ENCODE data around the gene CLDN18. TPM values are rescaled to one million over a fixed set of nuclear protein-coding genes. Genes with fewer than 3 reads are reported as not detected.

Gene CLDN18
- 0.29 TPM for total RNA-seq

DNA sequence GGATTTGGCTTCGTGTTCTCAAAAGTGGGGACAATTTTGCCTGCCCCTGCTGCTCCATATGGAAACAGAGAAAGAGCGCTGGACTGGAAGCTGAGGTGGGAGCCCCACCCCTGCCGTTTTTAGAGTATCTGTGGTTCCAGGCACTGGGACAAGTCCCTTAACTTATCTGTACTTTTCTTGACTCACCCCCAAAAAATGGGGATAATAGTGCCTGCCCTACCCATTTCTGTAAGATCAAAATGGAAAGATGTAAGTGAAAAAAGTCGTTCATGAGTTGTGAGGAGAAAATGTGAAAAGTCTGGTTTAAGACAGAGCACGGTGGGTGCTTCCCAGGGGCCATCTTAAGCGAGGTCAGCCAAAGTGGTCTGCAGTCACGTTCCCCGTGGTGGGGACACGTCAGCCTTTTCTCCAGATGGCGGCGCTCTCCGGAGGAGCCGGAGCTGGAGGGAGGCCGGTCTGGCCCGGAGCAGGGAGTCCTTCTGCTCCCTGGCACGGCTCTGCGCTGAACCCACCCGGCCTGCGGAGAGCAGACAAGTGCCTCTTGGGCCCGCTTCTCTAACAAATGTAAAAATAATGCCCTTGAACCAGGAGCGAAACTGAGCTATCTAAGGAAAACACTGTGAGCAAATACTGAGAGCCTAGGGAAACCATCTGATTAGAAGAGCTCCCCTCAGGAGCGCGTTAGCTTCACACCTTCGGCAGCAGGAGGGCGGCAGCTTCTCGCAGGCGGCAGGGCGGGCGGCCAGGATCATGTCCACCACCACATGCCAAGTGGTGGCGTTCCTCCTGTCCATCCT is at the start of gene CLDN18:
TSS of gene CLDN18 (plus strand) at position 690 of the 797 bp plus-strand sequence. CDS start at position 751, 61 bp downstream.

Other genes with a start within 250 kb of the CLDN18 start
- not detected for gene SOX14, start 245.8 kb upstream of the CLDN18 start, total RNA-seq
- 53.6 TPM for gene DZIP1L, start 105.4 kb downstream of the CLDN18 start, total RNA-seq
- not detected for gene A4GNT, start 122.2 kb downstream of the CLDN18 start, total RNA-seq
- gene DBR1, start 164.8 kb downstream of the CLDN18 start, total RNA-seq: 18.3 TPM
- 61.8 TPM for gene ARMC8, start 177.1 kb downstream of the CLDN18 start, total RNA-seq

Data from metanephros (tissue), 1 donor.